Uterus (tissue), 4 donors: Measurements from ENCODE around the gene LRP4. TPM values are rescaled to one million over a fixed set of nuclear protein-coding genes. Genes with fewer than 3 reads are reported as not detected.

Experiments
- DNase-seq, 2 donors: peaks; one replicate each; pipeline ENCODE4 v3.0.0-alpha.2; 2019 to 2020
- H3K27ac ChIP-seq, 2 donors: fragments of 200-600 bp; sonication (generic); 1 replicate in 1 of 2; 2 replicates in 1 of 2; pipeline ENCODE4 v1.5.1; 2016 to 2018
- H3K27me3 ChIP-seq, 2 donors: fragments of 200-600 bp; sonication (generic); one replicate each; pipeline ENCODE4 v1.5.1; 2018 to 2019; ENCODE audit warnings: control low read depth in 1 of 2
- H3K36me3 ChIP-seq, 2 donors: fragments of 200-600 bp; sonication (generic); one replicate each; pipeline ENCODE4 v1.5.1; 2019; ENCODE audit warnings: control low read depth in 1 of 2
- H3K4me1 ChIP-seq, 2 donors: fragments of 200-600 bp; sonication (generic); one replicate each; pipeline ENCODE4 v1.5.1; 2018 to 2019; ENCODE audit warnings: control low read depth in 1 of 2
- H3K4me3 ChIP-seq, 2 donors: fragments of 200-600 bp; sonication (generic); 1 replicate in 1 of 2; 2 replicates in 1 of 2; pipeline ENCODE4 v1.5.1; 2018 to 2019; ENCODE audit warnings: mild to moderate bottlenecking in 1 of 2
- H3K9me3 ChIP-seq, 2 donors: fragments of 200-600 bp; sonication (generic); one replicate each; pipeline ENCODE4 v1.5.1; 2019; ENCODE audit warnings: control low read depth in 1 of 2
- CTCF ChIP-seq, 4 experiments: fragments of 200-600 bp in 2 of 4; fragments of 450-650 bp in 2 of 4; sonication (generic) in 2 of 4; IDR thresholded peaks; one replicate each; pipeline ENCODE4 v1.5.1; 2016 to 2019; ENCODE audit warnings: antibody characterized with exemption in 4 of 4, mild to moderate bottlenecking in 2 of 4, moderate library complexity in 1 of 4
- POLR2A ChIP-seq, 2 donors: fragments of 450-650 bp; IDR thresholded peaks; one replicate each; pipeline ENCODE4 v1.6.1; 2016; ENCODE audit warnings: antibody characterized with exemption in 2 of 2, mild to moderate bottlenecking in 1 of 2, moderate library complexity in 1 of 2
- intact Hi-C: fragments of 100-400 bp; cut with DNase I; formaldehyde crosslinking; loops from one replicate; pipeline ENCODE4 v1.15.1; 2023; ENCODE audit warnings: low total_unique reads
- total RNA-seq, 4 donors: library from RNA; depleted of rRNA in 3 of 4; stranded (reverse); fragments of >200 nt in 3 of 4; gene quantifications; one replicate each; pipeline versions ENCODE4 v1.1.0 to v1.2.4, GENCODE V29; 2014 to 2023
- donor health status: DM: yes; HTN: yes; CAD: no.

The LRP4 gene
- total RNA-seq, 4 donors from 2014 or later, result 0.77 to 21.2 (median 9.3) TPM

GRCh38 chr11:46961041-46961440, 42.7 kb upstream of the LRP4 start:
- intact Hi-C loops, result no loop called here

DNA sequence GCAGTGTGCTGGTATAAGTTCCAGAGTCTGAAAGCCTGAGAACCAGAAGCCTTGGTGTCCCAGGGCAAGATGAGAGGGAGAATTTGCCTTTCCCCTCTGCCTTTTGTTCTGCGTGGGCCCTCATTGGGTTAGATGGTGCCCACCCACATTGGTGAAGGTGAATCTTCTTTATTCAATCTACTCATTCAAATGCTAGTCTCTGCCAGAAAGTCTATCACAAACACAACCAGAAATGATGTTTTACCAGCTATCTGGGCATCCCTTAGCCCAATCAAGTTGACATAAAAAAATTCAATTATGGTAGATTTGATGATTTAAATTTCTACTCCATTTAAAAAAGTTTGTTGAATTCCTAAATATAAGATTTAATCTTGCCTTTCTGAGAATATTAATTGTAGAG, 40.4 kb upstream of the LRP4 start:
- Histone ChIP-seq H3K4me3 (no peak overlapping the region), H3K36me3 (no peaks in the 10 kb centered on the region), H3K27me3 (no peaks in the 10 kb centered on the region), H3K9me3 (no peaks in the 10 kb centered on the region), H3K4me1 (no peaks in the 10 kb centered on the region), H3K27ac (no peak overlapping the region)
- no peak for TF ChIP-seq CTCF (IDR thresholded peaks at IDR 0.05)
- no peak for TF ChIP-seq POLR2A (IDR thresholded peaks at IDR 0.05)
- intact Hi-C loops, result no loop called here
- DNase-seq, result no peak

More at GRCh38 chr11:46961041-46961440, 42.7 kb upstream of the LRP4 start:
- TF ChIP-seq POLR2A (IDR thresholded peaks at IDR 0.05) (no peak), CTCF (IDR thresholded peaks at IDR 0.05) (no peak)
- Histone ChIP-seq H3K9me3 (no peaks in the 10 kb centered on the region), H3K36me3 (no peaks in the 10 kb centered on the region), H3K4me1 (no peaks in the 10 kb centered on the region), H3K4me3 (no peak overlapping the region), H3K27me3 (no peaks in the 10 kb centered on the region), H3K27ac (no peak overlapping the region)
- DNase-seq, result no peak

GRCh38 chr11:46953093-46953492, 34.7 kb upstream of the LRP4 start:
- Histone ChIP-seq H3K9me3 (no peaks in the 10 kb centered on the region), H3K4me1 (no peaks in the 10 kb centered on the region), H3K36me3 (no peaks in the 10 kb centered on the region), H3K27ac (no peak overlapping the region), H3K27me3 (no peaks in the 10 kb centered on the region), H3K4me3 (no peak overlapping the region)
- no peak for DNase-seq
- TF ChIP-seq CTCF (IDR thresholded peaks at IDR 0.05) (no peak), POLR2A (IDR thresholded peaks at IDR 0.05) (no peak)
- intact Hi-C loops, result no loop called here

GRCh38 chr11:46952553-46952952, 34.2 kb upstream of the LRP4 start:
- no peak overlapping the region for H3K4me3 ChIP-seq
- no peak for TF ChIP-seq POLR2A (IDR thresholded peaks at IDR 0.05)
- no peak for TF ChIP-seq CTCF (IDR thresholded peaks at IDR 0.05)
- no peaks in the 10 kb centered on the region for H3K9me3 ChIP-seq
- no peaks in the 10 kb centered on the region for H3K36me3 ChIP-seq
- H3K27me3 ChIP-seq, result no peaks in the 10 kb centered on the region
- H3K27ac ChIP-seq, result no peak overlapping the region
- H3K4me1 ChIP-seq, result no peaks in the 10 kb centered on the region
- DNase-seq, result no peak
- intact Hi-C loops, result no loop called here

DNA sequence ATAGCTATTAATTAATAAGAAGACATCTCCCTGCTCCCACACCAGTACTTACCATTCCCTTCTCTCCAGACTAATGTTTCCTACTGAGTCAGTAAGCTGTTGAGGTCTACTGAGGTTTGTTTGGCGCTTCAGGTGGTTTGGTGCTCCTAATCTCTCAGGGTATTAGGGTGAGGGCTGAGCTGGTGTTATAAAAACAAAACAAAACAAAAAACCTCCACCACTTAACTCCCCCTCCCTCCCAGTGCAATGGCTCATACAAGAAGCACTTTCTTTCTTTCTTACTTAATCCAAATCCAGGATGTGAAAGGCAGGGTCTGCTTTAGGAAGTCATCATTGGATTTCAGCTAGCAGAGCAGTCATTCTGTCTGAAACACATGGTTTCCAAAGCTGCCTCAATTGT, 33.5 kb upstream of the LRP4 start:
- Histone ChIP-seq H3K36me3 (no peaks in the 10 kb centered on the region), H3K4me3 (no peak overlapping the region), H3K27me3 (no peaks in the 10 kb centered on the region), H3K4me1 (no peaks in the 10 kb centered on the region), H3K27ac (no peak overlapping the region), H3K9me3 (no peaks in the 10 kb centered on the region)
- intact Hi-C loops, result no loop called here
- no peak for DNase-seq
- TF ChIP-seq POLR2A (IDR thresholded peaks at IDR 0.05), result no peak
- no peak for TF ChIP-seq CTCF (IDR thresholded peaks at IDR 0.05)
